Stimulated activated CD8-positive, alpha-beta memory T cell treated with anti-CD3 and anti-CD28 coated beads, Interleukin-15, amount 100 ng/mL, for 24 hours (primary cell): ENCODE measurements around the gene EXT2.
A peak's percentile ranks its signal among the peaks of the same experiment; 100 is the strongest.

Experiments
- DNase-seq: peaks from one replicate; pipeline ENCODE4 v3.0.0-alpha.2; 2020; ENCODE audit warnings: low read depth

Gene EXT2

DNA sequence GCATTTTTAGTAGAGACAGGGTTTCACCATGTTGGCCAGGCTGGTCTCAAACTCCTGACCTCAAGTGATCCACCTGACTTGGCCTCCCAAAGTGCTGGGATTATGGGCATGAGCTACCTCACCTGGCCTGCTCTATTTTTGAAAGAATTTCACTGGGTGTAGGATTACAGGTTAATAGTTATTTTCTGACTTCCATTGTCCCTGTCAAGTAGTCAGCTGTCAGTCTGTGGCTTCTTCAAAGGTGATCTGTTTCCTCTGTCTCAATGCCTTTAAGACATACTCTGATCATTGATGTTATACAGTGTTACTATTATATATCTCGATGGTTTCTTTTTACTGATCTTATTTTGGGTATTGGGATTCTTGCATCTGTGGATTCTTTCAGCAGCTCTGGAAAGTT, 10.1 kb upstream of the EXT2 start:
- DNase-seq, result no peak

DNA sequence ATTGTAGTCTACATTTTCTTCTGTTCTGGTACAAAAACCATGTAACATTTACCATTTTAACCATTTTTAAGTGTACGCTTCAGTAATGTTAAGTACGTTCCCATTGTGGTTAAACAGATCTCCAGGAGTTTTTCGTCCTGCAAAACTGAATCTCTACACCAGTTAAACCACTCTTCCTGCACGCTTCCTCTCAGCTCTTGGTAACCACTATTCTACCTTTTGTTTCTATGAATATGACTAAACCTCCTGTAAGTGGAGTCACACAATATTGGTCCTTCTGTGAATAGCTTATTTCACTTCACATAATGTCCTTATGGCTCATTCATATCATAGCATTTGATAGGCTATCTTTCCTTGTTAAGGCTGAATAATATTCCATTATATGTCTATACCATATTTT, 7.1 kb upstream of the EXT2 start:
- no peak for DNase-seq

DNA sequence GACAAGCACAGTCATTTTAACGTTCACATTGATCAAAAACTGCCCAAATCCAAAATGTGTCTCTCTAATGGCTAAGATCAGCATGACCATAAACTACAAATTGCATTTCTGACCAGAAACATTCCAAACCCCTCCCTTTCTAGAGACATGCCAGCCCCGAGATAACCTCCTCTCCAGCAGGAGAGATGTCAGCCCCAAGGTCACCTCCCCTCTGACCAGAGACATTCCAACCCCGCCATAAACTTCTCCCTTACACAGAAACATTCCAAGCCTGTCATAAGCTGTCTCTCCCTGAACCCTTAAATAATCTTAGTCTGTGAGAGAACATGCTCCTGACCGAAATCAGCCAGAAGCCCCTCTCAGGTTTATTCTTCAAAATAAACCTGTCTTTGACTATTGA, 6.6 kb upstream of the EXT2 start:
- DNase-seq, result no peak

DNA sequence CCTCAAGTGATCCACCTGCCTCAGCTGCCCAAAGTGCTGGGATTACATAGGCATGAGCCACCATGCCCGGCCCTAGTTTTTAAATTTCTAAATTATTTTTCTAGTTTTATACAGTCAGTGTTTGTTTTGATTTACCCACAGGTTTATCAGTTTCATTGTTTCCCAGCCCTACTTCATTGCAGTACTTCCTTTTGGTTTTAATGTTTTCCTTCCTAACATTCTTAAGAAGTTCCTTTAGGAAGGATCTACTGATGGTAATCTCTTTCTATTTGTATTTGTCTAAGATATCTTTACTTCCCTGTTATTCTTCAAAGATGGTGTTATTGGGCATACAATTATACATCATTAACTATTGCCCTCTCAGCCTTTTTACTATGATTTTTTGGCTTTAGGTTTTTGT, 4.9 kb upstream of the EXT2 start:
- no peak for DNase-seq

DNA sequence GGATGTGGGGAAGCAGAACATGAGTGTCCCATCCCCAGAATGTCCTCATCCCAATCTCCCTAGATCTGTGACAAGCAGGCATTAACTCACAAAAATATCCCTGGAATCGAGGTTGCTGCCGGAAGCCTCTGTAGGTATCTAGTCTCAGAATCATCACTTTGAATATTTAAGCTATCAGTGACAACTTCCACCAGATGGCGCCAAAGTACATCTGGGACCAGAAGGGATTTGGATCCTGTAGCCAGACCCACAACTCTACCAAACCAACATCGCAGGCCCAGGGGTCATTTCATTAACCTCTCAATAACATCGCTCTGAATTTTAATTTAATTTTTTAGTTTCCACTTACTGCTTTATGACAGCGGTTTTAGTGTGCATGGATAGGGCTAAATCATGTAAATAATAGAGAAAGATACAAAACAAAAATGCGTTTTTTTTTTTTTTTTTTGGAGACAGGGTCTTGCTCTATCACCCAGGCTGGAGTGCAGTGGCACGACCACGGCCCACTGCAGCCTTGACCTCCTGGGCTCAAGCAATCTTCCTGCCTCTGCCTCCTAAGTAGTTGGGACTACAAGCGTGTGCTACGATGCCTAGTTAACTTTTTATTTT, 1.1 kb upstream of the EXT2 start:
- peak; percentile 36 for DNase-seq

DNA sequence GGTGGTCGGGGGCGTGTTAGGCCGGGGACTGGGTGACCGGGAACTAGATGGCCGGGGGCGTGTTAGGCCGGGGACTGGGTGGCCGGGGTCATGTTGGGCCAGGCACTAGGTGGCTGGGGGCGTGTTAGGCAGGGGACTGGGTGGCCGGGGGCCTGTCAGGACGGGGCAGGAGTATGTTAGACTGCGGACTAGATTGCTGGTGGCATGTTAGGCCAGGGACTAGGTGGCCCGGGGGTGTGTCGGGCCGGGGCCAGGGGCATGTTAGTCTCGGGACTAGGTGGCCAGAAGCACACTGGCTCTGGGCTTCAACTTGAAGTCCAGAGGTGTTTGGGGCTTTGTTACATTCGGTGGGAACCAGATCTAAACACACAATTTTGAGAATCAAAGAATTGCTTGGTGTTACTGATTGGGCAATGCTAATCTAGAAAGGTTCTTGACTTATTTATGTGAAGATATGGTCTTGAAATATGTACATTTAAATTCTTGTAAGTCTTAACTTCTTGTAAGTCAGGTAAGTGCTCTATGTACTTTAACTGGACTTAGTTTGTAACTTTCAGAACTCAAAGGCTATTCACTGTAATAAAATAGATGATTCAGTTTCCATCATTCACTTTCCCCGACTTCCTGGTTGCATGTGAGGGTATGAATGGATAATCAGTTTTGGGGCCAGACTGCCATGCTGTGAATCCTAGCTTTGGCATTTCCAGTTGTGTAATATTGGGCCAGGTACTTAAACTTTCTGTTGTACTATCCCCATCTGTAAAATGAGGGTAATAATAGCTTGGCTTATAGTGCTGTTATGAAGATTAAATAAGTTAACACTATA, 1.1 kb downstream of the EXT2 start:
- no peak for DNase-seq

DNA sequence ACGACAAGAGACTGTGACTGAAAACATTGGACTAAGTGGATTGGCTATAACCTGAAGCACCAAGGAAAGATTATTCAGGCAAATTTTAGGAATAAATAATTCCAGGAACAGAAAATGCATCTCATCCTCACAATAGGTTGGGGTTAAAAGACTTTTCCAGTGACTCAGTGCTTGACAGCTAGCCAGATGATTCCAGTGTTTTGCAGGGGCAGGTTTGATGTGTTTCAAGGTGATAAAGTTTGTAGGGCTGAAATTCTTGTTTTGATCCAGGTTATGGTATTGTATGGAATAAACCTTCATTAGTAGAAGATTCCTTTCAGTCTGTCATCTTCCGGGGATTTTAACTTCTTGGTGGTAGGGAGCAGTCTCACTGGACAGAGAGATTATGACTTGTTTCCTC, 2.3 kb downstream of the EXT2 start:
- DNase-seq, result no peak

DNA sequence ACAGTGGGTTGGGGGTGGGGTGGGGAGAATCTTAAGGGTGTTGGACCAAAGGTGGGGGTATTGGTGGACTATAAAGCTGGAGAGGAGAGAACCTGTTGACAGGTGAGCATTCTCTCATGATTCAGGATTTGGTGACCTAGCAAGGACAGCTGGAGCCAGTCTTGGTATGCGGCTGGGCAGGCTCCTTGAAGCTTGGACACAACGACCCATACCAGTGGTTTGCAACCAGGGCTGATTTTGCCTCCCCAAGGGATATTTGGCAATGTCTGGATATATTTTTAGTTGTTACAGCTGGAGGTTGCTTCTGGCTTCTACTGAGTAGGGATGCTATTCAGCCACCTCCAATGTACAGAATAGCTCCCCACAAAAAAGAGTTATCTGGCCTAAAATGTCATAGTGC, 5.6 kb downstream of the EXT2 start:
- no peak for DNase-seq

DNA sequence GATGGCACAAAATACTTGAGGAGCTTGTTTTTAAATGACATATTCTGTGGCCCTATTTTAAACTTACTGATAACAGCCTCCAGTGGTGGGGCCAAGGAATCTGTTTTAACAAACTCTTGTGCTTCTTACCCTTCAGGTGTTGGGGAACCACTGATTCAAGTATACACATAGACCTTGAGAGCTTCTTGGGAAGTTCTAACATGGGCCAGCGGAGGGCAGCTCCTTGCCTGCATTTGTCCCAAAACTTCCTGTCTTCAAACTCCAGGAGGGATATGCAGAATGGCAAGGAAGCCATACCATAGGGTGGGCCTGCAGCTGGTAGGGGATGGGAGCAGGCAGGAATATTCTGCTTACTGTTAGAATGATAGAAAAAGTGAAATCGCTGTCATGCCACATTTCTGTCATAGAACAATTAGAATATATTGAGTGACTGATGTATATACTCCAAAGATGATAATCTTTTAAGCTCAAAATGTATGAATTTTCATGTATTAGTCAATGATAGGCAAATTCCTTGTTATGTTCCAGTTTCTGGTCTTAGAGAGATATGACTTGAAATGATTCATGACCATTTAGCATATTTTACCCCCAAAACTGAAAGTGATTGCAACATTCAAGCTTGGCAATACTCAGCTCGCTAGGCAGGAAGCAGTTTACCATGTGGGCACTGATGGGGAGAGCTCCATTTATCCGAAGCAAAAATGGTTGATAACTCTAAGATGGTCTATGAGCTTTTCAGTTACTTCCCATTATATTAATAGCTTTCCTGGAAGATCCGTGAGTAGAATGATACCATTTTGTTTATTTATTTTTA, 9.2 kb downstream of the EXT2 start:
- no peak for DNase-seq

DNA sequence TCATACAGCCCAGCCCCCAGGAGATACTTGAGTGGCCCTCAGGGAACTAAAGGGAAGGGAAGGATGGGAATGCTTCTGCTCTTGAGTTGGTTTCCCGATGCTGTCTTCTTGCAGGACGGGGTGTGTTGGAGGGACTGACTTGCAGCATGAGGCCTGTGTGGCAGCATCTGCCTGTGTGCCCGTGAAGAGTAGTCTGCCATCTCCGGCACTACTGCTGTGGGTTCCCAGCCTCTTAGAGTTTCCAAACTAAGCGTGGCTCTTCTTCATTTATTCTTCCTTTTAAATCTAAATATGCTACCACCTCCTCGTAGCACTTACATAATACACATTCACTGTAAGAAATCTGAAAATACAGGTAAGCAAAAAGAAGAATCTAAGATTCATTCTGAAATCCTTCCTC, 12.8 kb downstream of the EXT2 start:
- DNase-seq, result no peak

DNA sequence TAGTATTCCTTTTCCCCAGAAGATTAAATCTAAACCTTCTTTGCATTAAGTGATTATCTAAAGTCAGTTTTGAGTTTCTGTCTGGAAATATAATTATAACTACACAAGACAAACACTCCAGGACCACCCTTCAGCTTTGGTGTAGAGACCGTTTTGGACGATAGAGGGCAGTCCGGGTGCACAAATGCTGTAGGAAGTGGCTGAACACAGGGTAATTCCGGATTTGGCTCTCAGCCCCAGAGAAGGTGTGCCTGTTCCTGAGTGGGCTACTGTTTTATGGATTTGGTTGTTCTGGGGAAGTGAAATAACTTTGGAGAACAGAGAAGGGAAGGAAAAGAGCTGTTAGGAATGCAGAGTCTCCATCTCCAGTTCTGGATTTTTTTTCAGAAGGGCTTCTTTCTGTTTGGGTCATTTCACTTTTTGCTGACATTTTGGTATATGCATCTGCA, 14.8 kb downstream of the EXT2 start:
- peak; percentile 13 for DNase-seq

DNA sequence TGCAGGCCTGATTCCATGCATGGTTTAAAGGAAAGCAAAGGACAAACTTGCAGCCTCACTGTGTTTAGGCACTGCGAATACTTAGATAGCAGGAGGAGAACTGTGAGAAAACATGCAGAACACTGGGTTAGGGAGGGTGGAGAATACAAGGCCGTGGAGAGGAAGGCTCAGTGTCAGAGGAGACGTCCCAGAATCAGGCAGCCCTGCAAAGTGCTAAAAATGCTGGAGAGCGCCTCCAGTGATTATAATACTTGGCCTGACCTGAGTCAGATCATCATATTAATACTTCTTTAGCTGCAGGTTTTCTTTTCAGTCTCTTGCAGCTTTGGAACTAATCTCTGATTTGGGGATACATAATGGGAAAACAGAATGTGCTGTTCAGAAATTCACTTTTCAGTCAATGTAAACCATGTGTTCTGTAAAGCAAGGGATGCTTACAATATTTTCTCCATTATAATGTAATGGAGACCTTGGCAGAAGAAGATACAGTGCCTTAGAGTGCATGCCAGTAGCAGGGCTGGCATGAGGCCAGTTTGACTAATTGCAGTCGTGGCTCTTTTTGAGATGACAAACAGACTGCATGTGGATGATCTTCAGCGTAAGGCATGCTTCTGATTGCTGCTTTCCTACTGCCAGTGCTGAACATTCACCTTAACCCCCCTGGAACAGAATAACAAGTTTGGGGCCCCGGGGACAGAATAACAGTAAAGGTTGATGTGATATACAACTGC, 16.8 kb downstream of the EXT2 start:
- no peak for DNase-seq

DNA sequence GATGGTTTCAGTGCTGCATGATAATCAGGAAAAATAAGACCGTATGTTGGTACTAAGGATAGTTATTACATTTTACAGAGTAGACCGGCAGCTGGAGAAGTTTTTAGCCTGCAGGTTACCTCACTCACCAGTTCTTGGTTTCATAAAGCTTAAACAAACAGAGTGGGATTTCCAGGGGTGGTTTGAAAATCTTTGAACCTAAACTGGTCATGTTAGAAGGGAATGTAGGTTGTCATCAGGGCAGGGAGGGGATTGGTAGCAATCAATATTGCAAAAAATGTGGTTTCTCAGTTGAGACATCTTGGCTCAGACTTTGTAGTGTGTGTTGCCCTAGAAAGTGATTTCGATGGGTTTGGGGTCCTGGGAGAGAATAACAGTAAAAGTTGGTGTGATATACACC, 17.5 kb downstream of the EXT2 start:
- no peak for DNase-seq

DNA sequence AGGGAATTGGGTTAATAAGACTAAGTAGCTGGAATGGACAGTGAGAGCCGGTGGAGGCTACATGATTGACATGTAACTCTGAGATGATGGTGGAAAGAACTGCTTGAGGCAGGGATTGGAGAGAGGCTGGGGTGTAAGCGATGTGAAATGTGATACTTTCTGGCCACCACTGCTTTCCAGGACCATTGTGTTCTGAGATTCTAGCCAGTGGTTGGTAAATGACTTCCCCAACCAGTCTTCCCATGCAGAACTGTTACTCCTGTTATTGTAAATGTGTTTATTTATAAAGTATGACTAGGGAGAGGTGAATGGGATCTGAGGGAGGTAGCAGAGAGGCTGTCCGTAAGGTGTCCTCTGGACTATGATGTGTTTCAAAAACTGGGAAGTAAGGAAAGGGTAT, 18.1 kb downstream of the EXT2 start:
- DNase-seq, result no peak

DNA sequence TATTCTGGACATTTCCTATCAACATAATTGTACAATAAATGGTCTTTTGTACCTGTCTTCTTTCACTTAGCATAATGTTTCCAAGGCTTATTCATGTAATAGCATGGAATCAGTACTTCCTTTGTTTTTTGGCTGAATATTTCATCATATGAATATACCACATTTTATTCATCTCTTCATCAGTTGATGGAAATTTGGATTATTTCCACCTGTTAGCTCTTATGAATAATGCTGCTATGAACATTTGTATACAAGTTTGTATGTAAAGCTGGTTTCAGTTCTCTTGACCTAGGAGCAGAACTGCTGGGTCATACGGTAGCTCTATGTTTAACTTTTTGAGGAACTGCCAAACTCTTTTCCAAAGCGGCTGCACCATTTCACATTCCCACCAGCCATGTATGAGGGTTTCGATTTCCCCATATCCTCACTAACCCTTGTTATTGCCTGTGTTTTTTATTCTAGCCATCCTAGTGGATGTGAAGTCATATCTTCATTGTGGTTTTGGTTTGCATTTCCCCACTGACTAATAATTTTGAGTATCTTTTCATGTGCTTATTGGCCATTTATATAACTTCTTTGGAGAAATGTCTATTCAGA, 20.9 kb downstream of the EXT2 start:
- DNase-seq, result no peak

DNA sequence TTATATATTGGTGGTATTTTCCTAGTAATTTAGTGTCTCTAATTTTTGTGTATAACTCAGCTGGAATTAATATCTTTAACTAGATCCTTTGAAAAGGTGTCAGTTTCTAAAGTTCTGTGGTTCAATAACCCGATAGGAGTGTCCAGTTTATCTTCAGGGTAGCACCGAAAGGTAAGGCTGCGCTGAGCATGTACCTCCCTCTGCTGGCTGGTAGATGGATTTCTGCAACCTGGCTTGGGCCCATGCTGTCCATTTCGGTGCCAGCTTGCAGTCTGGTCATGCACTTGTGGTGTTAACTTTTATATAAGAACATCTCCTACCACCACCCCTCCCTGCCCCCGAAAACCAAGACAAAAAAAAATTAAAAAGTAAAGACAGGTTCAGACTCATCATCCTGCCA, 24.7 kb downstream of the EXT2 start:
- no peak for DNase-seq

DNA sequence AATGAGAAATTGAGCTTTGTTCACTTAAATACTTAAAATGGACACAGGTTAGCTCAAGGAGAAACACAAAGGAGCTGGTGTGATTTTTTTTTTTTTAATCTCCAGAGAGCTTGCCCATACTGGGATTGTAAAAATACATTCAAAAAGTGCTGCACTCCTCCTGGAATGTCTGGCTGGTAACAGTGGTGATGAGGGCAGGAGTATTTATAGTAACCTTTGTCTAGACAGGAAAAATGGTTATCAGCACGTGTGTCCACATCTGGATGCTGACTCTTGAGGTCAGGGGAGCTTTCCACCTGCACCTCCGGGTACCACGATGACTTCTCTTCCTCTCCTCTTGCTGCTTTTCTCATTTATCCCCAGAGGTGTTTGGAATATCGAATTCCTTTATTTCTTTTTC, 30.1 kb downstream of the EXT2 start:
- no peak for DNase-seq

DNA sequence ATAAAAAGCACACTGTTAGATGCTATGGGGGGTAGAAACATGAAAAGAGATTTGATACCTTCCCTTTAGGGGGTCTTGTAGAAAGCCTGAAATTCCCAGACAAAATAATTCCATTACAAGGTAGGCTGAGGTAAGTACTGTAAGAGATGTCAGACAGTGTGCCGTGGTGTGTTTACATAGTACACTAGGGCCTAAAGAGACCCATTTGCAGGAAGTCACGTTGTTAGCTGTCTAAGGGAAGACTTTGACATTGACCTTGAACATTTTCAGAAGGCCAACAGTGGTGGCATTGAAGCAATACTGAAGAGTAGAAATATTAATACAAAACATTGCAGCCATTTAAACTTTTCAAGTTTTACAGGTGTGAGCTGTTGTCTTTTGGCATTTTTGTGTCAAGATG, 30.8 kb downstream of the EXT2 start:
- DNase-seq, result no peak

DNA sequence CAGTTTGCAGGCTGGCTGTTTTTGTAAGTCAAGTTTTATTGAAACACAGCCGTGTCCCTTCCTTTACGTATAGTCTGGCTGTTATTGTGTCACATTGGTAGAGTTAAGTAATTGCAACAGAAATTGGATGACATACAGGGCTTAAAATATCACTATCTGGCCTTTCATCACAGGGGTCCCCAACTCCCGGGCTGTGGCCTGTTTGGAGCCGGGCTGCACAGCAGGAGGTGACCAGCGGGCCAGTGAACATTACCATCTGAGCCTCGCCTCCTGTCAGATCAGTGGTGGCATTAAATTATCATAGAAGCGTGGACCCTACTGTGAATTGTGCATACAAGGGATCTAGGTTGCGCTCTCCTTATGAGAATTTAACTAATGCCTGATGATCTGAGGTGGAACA, 31.7 kb downstream of the EXT2 start:
- no peak for DNase-seq

DNA sequence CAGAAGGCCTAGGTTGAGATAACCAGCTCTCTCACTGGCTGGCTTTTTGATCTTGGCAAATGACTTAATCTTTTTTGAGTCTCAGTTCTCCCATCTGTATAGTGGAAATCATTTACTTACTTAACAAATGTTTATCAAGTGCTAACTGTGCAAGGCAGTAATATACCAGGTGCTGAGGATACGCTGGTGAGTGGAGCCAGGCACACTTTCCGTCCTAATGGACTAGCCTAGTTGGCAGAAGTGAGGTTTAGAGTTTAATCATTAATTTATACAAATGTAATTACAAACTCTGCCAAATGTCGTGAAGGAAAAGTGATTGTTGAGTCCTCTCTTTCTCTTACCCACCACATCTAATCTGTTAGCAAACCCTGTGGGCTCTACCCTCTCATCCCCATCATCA, 33.3 kb downstream of the EXT2 start:
- no peak for DNase-seq

DNA sequence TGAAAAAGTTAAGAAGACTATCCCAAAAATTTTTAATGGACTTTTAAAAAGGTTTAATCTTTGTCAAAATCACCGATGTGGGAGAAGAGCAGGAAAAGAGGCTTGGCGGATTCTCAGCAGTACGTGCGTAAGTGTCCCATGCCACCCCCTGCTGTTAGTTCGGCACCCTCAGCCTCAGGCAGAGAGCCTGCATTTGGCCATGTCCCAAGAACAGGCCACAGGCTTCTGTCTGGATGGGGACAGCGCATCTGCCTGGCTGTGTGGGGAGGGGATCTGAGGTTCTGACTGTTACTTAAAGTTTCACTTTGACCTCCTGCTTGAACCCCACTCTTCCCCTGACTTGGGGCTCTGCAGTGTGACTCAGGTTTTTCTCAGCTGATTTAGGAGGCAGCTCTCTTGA, 35.3 kb downstream of the EXT2 start:
- no peak for DNase-seq

DNA sequence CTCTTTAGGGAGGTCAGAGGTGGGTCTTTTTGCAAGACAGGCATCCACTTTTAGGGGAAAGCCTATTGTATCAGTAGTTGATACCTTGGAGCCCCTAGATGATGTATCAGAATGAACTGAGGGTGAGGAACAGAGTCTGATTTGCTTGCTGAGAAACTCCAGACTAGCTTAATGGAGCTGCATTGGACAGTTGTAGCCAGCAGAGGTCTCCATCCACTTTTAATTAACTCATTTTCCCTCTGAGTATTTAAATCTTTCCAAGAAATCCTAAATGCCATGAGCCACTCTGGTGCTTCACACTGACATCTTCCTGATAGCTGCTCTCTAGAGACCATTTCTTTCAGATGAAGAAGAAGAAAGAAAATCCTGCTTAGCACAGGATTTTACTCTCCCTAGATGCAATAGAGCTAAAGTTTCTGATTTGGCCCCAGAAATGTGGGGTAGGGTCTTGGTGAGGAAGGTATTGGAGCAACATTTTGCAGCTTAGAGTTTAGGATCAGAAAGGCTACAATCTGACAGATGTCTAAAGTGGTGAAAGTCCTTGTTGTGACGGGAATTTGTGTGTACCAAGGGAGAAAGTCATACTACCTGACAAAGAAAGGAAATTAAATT, 38.0 kb downstream of the EXT2 start:
- DNase-seq, result no peak
